OCI-LY3 (cell line): Measurements from ENCODE around the gene VAC14.

Experiments used
- H2AFZ ChIP-seq: fragments of 200-600, 300-600 bp; shearing (Covaris generic); 2 replicates; pipeline ENCODE4 v1.6.0; 2014; ENCODE audit warnings: antibody characterized with exemption, low read depth, low read length
- H3K27ac ChIP-seq: fragments of 200-600, 300-600 bp; sonication (generic); 2 replicates; pipeline ENCODE4 v1.5.1; 2014; ENCODE audit warnings: mild to moderate bottlenecking, low read length, moderate library complexity, mixed read lengths
- H3K27me3 ChIP-seq: fragments of 200-600, 300-600 bp; sonication (generic); 2 replicates; pipeline ENCODE4 v1.6.1; 2014; ENCODE audit warnings: low read depth, low read length, mixed read lengths
- H3K36me3 ChIP-seq: fragments of 200-600, 300-600 bp; sonication (generic); replicated peaks from 2 replicates; pipeline ENCODE3; 2014; ENCODE audit warnings: low read depth, low read length, mixed read lengths
- H3K4me1 ChIP-seq: fragments of 300-600, 200-600 bp; sonication (generic); 2 replicates; pipeline ENCODE4 v1.6.1; 2014; ENCODE audit warnings: low read length, mixed read lengths
- H3K4me2 ChIP-seq: fragments of 200-600, 300-600 bp; sonication (generic); 2 replicates; pipeline ENCODE4 v1.6.1; 2014; ENCODE audit warnings: low read length, mixed read lengths
- H3K4me3 ChIP-seq: fragments of 300-600, 200-600 bp; sonication (generic); 2 replicates; pipeline ENCODE4 v1.5.1; 2014; ENCODE audit warnings: antibody characterized with exemption, mild to moderate bottlenecking, low read length, moderate library complexity
- H3K79me2 ChIP-seq: fragments of 300-600, 200-600 bp; shearing (Covaris generic); 2 replicates; pipeline ENCODE4 v1.6.1; 2014; ENCODE audit warnings: mild to moderate bottlenecking, low read length, mixed read lengths
- H3K9ac ChIP-seq: fragments of 300-600, 200-600 bp; shearing (Covaris generic); 2 replicates; pipeline ENCODE4 v1.6.0; 2014; ENCODE audit warnings: mild to moderate bottlenecking, low read length, moderate library complexity
- H3K9me3 ChIP-seq: fragments of 200-600, 300-600 bp; shearing (Covaris generic); 2 replicates; pipeline ENCODE4 v1.6.1; 2014; ENCODE audit warnings: low read length, mixed read lengths; ENCODE audit not compliant: insufficient read depth
- H4K20me1 ChIP-seq: fragments of 200-600, 300-600 bp; sonication (generic); 2 replicates; pipeline ENCODE4 v1.6.1; 2016; ENCODE audit warnings: low read length, mixed read lengths; ENCODE audit not compliant: insufficient read depth
- CTCF ChIP-seq: fragments of 200-600, 300-600 bp; sonication (generic); IDR thresholded peaks from 2 replicates; pipeline ENCODE4 v1.5.1; 2014; ENCODE audit warnings: antibody characterized with exemption, low read length, low read depth
- EZH2phosphoT487 ChIP-seq: fragments of 200-600 bp; shearing (Covaris generic); IDR thresholded peaks from 2 replicates; pipeline ENCODE4 v1.6.1; 2018; ENCODE audit warnings: antibody characterized with exemption, mixed run types, low read depth

Gene VAC14

DNA sequence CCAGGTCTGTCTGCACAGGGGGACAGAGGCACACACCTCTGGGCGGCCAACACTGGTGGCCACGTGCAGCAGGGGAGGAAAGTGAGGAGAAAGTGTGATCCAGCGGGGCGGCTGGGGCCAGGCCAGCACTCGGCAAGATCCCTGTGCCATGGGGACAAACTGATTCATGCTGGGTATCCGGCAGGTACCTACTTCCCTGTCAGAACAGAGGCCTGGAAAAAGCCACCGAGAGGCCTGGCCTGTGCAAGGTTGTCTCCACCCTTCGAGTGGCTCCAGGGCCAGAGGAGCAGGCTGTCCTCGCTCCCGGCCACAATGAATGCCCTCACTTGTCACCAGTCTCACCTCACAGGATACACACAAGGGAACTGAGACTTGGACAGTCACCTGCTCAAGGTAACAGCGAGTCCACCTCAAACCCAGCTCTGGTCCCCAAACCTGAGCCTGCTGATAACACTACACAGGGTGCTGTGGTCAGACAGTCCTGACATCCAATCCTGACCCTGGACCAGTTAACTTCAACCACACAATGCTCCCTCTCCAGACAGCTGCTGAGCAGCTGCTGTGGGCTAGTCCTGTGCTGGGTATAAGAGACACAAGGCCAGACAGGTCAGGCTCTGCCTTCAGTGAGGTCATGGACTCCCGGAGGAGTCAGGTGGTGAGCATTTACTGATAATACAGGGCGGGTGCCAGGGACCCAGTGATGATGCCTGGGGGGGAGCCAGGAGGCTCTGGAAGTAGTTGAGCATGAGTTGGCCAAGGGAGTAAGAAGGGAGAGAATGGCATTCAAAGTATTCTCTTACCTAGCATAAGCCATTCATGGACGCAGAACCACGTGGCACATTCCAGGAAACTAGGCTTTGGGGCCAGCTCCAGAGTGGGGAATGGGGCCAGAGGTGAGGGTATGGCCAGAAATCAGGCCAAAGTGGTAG, 53.0 kb downstream of the VAC14 start:
- H3K36me3 ChIP-seq = no peaks in the 10 kb centered on the region
- no peaks in the 10 kb centered on the region for H3K79me2 ChIP-seq
- H3K4me3 ChIP-seq = no peak overlapping the region
- TF ChIP-seq EZH2phosphoT487 (no peak), CTCF (no peak)
- no peak overlapping the region for H2AFZ ChIP-seq
- H3K27me3 ChIP-seq = no peaks in the 10 kb centered on the region
- H3K27ac ChIP-seq = no peak overlapping the region
- no peak overlapping the region for H3K4me2 ChIP-seq
- H3K9ac ChIP-seq = no peak overlapping the region
- no peaks in the 10 kb centered on the region for H3K9me3 ChIP-seq
- no peaks in the 10 kb centered on the region for H3K4me1 ChIP-seq
- H4K20me1 ChIP-seq = no peaks in the 10 kb centered on the region

DNA sequence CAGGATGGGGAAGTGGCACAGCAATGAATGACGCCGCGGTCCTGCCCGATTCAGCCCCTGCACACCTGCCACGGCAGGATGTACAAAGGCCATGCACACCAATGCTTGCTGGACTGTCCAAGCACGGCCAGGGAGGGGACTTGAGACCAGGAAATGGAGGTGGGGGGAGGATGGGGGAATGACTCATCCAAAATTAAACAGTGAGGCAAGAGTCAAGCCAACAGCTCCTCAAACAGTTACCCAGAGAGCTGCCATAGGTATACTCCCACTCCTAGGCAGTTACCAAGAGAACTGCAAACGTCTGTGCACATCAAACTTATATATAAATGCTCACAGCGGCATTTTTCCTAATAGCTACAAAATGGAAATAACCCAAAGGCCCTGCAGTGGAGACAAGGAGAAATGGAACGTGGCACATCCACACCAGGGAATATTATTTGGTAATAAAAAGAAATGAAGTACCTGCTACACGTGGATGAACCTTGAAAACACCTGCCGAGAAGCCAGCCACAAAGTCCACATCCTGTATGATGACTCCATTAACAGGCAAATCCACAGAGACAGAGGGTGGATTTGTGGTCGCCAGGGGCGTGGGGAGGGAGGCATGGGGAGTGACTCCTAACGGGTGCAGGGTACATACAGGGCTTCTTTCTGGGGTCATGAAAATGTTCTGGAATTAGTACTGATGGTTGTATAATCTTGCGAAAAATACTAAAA, 54.1 kb downstream of the VAC14 start:
- H3K27me3 ChIP-seq = no peaks in the 10 kb centered on the region
- no peak overlapping the region for H3K9ac ChIP-seq
- H4K20me1 ChIP-seq = no peaks in the 10 kb centered on the region
- H3K9me3 ChIP-seq = no peaks in the 10 kb centered on the region
- no peaks in the 10 kb centered on the region for H3K36me3 ChIP-seq
- H3K4me1 ChIP-seq = no peaks in the 10 kb centered on the region
- no peak overlapping the region for H3K4me3 ChIP-seq
- TF ChIP-seq CTCF (no peak), EZH2phosphoT487 (no peak)
- no peak overlapping the region for H2AFZ ChIP-seq
- H3K4me2 ChIP-seq = no peak overlapping the region
- no peaks in the 10 kb centered on the region for H3K79me2 ChIP-seq
- H3K27ac ChIP-seq = no peak overlapping the region

DNA sequence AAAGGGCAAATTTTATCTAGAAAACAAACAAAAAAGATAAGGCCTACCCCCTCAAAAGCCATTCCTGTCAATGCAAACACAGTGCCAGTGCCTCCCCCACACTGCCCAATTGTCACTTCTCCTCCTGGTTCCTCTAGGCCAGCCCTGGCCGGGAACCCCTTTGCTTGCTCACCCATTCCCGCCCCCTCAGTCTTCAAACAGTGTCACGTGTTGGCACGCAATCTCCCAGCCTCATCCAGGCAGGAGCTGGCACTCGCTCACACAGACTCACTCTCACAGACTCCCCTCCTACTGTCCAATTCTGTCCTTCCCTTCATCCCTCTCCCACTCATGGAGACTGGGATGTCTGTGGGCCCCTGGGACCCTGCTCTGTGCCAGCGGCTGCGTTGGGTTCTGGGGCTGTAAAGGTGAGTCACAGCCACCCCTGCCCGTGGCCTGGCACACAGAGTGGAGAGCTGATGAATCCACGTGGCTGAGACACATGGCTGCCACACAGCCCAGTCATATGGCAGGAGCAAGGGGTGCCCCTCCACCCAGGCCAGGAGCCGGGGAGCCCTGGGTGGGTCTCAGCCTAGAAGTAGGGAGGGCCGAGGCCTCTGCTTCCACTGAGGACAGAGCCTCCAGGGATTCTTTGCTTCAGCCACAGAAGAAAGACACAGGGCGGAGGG, 54.8 kb downstream of the VAC14 start:
- Histone ChIP-seq H3K4me3 (no peak overlapping the region), H3K4me1 (no peaks in the 10 kb centered on the region), H3K36me3 (no peaks in the 10 kb centered on the region), H4K20me1 (no peaks in the 10 kb centered on the region), H3K9me3 (no peaks in the 10 kb centered on the region), H3K4me2 (no peak overlapping the region), H2AFZ (no peak overlapping the region), H3K27me3 (no peaks in the 10 kb centered on the region), H3K27ac (no peak overlapping the region), H3K79me2 (no peaks in the 10 kb centered on the region), H3K9ac (no peak overlapping the region)
- no peak for TF ChIP-seq EZH2phosphoT487
- no peak for TF ChIP-seq CTCF

- H4K20me1 ChIP-seq = no peaks in the 10 kb centered on the region
- H3K4me2 ChIP-seq = no peak overlapping the region
- H3K4me1 ChIP-seq = no peaks in the 10 kb centered on the region
- H3K9me3 ChIP-seq = no peaks in the 10 kb centered on the region
- H2AFZ ChIP-seq = no peak overlapping the region
- no peaks in the 10 kb centered on the region for H3K27me3 ChIP-seq
- no peak overlapping the region for H3K9ac ChIP-seq
- no peaks in the 10 kb centered on the region for H3K79me2 ChIP-seq
- TF ChIP-seq EZH2phosphoT487 (no peak), CTCF (no peak)
- no peaks in the 10 kb centered on the region for H3K36me3 ChIP-seq
- no peak overlapping the region for H3K27ac ChIP-seq
- H3K4me3 ChIP-seq = no peak overlapping the region
Measured at GRCh38 chr16:70745536-70746025, 55.4 kb downstream of the VAC14 start.
